Measurements from ENCODE around the gene ABCA2. TPM values are rescaled to one million over a fixed set of nuclear protein-coding genes. Genes with fewer than 3 reads are reported as not detected.

ABCA2 gene
- total RNA-seq, 4 donors from 2014 or later = 51.1 to 204 (median 96.5) TPM

GRCh38 chr9:136969150-136969549 is 58.9 kb downstream of the ABCA2 start:
- Histone ChIP-seq H3K36me3 (no peaks in the 10 kb centered on the region), H3K27me3 (peaks cover 5% of the 10 kb centered on the region), H3K9me3 (no peaks in the 10 kb centered on the region), H3K4me1 (peaks cover 0 to 16% (median 7%) of the 10 kb centered on the region in 4 donors), H3K4me3 (no peak overlapping the region), H3K27ac (no peak overlapping the region)
- intact Hi-C loops (cut with DNase I; ENCODE audit: low total_unique reads) (no loop called here), in situ Hi-C loops (cut with MboI; ENCODE audit: low pct_ligation_motif_present in 1 of 4, low pct_unique_long_range_greater_than_20kb in 1 of 4, low sequenced_read_pairs in 3 of 4) (no loop called here)
- TF ChIP-seq POLR2AphosphoS5 (IDR thresholded peaks at IDR 0.05) = no peak
- no peak for TF ChIP-seq CTCF (IDR thresholded peaks at IDR 0.05)
- no peak for TF ChIP-seq POLR2A (IDR thresholded peaks at IDR 0.05)
- TF ChIP-seq EP300 (IDR thresholded peaks at IDR 0.05; ENCODE audit: low read depth) = no peak
- no peak for DNase-seq
- 89% methylated on average over 17 of the region's 17 CpGs; no CpG with 5 or more reads in 1 of the 2 donors for WGBS, 2 donors (ENCODE audit: low coverage in 1 of 2)

GRCh38 chr9:136968333-136969127 is 59.5 kb downstream of the ABCA2 start:
- H3K4me1 ChIP-seq = peaks cover 0 to 19% (median 10%) of the 10 kb centered on the region in 4 donors
- intact Hi-C loops (cut with DNase I; ENCODE audit: low total_unique reads) (no loop called here), in situ Hi-C loops (cut with MboI; ENCODE audit: low pct_ligation_motif_present in 1 of 4, low pct_unique_long_range_greater_than_20kb in 1 of 4, low sequenced_read_pairs in 3 of 4) (no loop called here)
- no peaks in the 10 kb centered on the region for H3K36me3 ChIP-seq
- 80% methylated on average over 17 of the region's 17 CpGs; no CpG with 5 or more reads in 1 of the 2 donors for WGBS, 2 donors (ENCODE audit: low coverage in 1 of 2)
- H3K27ac ChIP-seq = no peak overlapping the region
- H3K9me3 ChIP-seq = no peaks in the 10 kb centered on the region
- H3K27me3 ChIP-seq = peaks cover 5% of the 10 kb centered on the region
- TF ChIP-seq POLR2AphosphoS5 (IDR thresholded peaks at IDR 0.05) = no peak
- TF ChIP-seq POLR2A (IDR thresholded peaks at IDR 0.05) = no peak
- TF ChIP-seq CTCF (IDR thresholded peaks at IDR 0.05) = no peak
- H3K4me3 ChIP-seq = no peak overlapping the region
- no peak for DNase-seq

- no peak overlapping the region for H3K27ac ChIP-seq
- H3K4me1 ChIP-seq = peaks cover 0 to 19% (median 10%) of the 10 kb centered on the region in 4 donors
- 49 to 51% methylated on average over 8 to 23 of the region's 23 CpGs for WGBS, 2 donors (ENCODE audit: low coverage in 1 of 2)
- H3K4me3 ChIP-seq = no peak overlapping the region
- H3K27me3 ChIP-seq = peaks cover 5% of the 10 kb centered on the region
- in situ Hi-C loops (cut with MboI; ENCODE audit: low pct_ligation_motif_present in 1 of 4, low pct_unique_long_range_greater_than_20kb in 1 of 4, low sequenced_read_pairs in 3 of 4) (no loop called here), intact Hi-C loops (cut with DNase I; ENCODE audit: low total_unique reads) (no loop called here)
- TF ChIP-seq POLR2A (IDR thresholded peaks at IDR 0.05) = no peak
- TF ChIP-seq POLR2AphosphoS5 (IDR thresholded peaks at IDR 0.05) = no peak
- TF ChIP-seq EP300 (IDR thresholded peaks at IDR 0.05; ENCODE audit: low read depth) = no peak
- TF ChIP-seq CTCF (IDR thresholded peaks at IDR 0.05) = no peak
- H3K9me3 ChIP-seq = no peaks in the 10 kb centered on the region
- DNase-seq = no peak
- H3K36me3 ChIP-seq = no peaks in the 10 kb centered on the region
Observed at GRCh38 chr9:136965771-136966484, 62.1 kb downstream of the ABCA2 start.

GRCh38 chr9:136964833-136965422 is 63.1 kb downstream of the ABCA2 start:
- no peak overlapping the region for H3K4me3 ChIP-seq
- peaks cover 5% of the 10 kb centered on the region for H3K27me3 ChIP-seq
- WGBS, 2 donors (ENCODE audit: low coverage in 1 of 2) = 71 to 77% methylated on average over 11 to 26 of the region's 26 CpGs
- H3K4me1 ChIP-seq = peaks cover 0 to 19% (median 10%) of the 10 kb centered on the region in 4 donors
- TF ChIP-seq POLR2A (IDR thresholded peaks at IDR 0.05) = no peak
- no peak for TF ChIP-seq CTCF (IDR thresholded peaks at IDR 0.05)
- TF ChIP-seq POLR2AphosphoS5 (IDR thresholded peaks at IDR 0.05) = no peak
- no peak for TF ChIP-seq EP300 (IDR thresholded peaks at IDR 0.05; ENCODE audit: low read depth)
- DNase-seq = no peak
- no peaks in the 10 kb centered on the region for H3K36me3 ChIP-seq
- in situ Hi-C loops (cut with MboI; ENCODE audit: low pct_ligation_motif_present in 1 of 4, low pct_unique_long_range_greater_than_20kb in 1 of 4, low sequenced_read_pairs in 3 of 4) (no loop called here), intact Hi-C loops (cut with DNase I; ENCODE audit: low total_unique reads) (no loop called here)
- no peaks in the 10 kb centered on the region for H3K9me3 ChIP-seq
- peak overlapping the region; percentile 19 to 68 (median 44) for H3K27ac ChIP-seq

All from transverse colon (tissue), 4 donors.